ENCODE results near the gene PATJ. TPM values are rescaled to one million over a fixed set of nuclear protein-coding genes. Genes with fewer than 3 reads are reported as not detected.
A peak's percentile ranks its signal among the peaks of the same experiment; 100 is the strongest.

Gene PATJ
- total and polyA plus RNA-seq, 3 donors from 2014 or later = 12.9 to 44.5 (median 21.6) TPM

DNA sequence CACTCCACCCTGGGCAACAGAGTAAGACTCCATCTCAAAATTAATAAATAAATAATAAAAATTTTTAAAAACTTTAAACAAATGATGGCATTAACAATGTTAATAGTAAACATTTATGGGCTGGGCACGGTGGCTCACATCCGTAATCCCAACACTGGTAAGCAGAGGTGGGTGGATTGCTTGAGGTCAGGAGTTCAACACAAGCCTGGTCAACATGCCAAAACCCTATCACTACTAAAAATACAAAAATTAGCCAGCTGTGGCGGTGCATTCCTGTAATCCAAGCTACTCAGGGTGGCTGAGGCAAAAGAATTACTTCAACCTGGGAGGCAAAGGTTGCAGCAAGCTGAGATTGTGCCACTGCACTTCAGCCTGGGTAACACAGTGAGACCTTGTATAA lies 443.4 kb downstream of the PATJ start:
- H3K4me1 ChIP-seq = no peaks in the 10 kb centered on the region
- H3K9me3 ChIP-seq = no peaks in the 10 kb centered on the region
- no peaks in the 10 kb centered on the region for H3K27me3 ChIP-seq
- WGBS, 2 donors = 85 to 91% methylated on average over 3 of the region's 3 CpGs
- H3K36me3 ChIP-seq (ENCODE audit: low read depth, missing control alignments) = no peaks in the 10 kb centered on the region
- H3K4me3 ChIP-seq = no peak overlapping the region
- TF ChIP-seq, protein P1, sequence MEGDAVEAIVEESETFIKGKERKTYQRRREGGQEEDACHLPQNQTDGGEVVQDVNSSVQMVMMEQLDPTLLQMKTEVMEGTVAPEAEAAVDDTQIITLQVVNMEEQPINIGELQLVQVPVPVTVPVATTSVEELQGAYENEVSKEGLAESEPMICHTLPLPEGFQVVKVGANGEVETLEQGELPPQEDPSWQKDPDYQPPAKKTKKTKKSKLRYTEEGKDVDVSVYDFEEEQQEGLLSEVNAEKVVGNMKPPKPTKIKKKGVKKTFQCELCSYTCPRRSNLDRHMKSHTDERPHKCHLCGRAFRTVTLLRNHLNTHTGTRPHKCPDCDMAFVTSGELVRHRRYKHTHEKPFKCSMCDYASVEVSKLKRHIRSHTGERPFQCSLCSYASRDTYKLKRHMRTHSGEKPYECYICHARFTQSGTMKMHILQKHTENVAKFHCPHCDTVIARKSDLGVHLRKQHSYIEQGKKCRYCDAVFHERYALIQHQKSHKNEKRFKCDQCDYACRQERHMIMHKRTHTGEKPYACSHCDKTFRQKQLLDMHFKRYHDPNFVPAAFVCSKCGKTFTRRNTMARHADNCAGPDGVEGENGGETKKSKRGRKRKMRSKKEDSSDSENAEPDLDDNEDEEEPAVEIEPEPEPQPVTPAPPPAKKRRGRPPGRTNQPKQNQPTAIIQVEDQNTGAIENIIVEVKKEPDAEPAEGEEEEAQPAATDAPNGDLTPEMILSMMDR (IDR thresholded peaks at IDR 0.05) = no peak
- TF ChIP-seq POLR2A (IDR thresholded peaks at IDR 0.05) = no peak
- H3K27ac ChIP-seq = no peak overlapping the region
- DNase-seq = no peak
- intact Hi-C loops (cut with DNase I; ENCODE audit: low total_unique reads) = no loop called here

GRCh38 chr1:62187548-62187947 lies 445.3 kb downstream of the PATJ start:
- intact Hi-C loops (cut with DNase I; ENCODE audit: low total_unique reads) = no loop called here
- no peaks in the 10 kb centered on the region for H3K4me1 ChIP-seq
- DNase-seq = no peak
- H3K27ac ChIP-seq = no peak overlapping the region
- no peak overlapping the region for H3K4me3 ChIP-seq
- WGBS, 2 donors = 95 to 96% methylated on average over 5 of the region's 5 CpGs
- H3K9me3 ChIP-seq = no peaks in the 10 kb centered on the region
- no peak for TF ChIP-seq POLR2A (IDR thresholded peaks at IDR 0.05)
- TF ChIP-seq, protein P1 (IDR thresholded peaks at IDR 0.05) = no peak
- H3K36me3 ChIP-seq (ENCODE audit: low read depth, missing control alignments) = no peaks in the 10 kb centered on the region
- no peaks in the 10 kb centered on the region for H3K27me3 ChIP-seq

DNA sequence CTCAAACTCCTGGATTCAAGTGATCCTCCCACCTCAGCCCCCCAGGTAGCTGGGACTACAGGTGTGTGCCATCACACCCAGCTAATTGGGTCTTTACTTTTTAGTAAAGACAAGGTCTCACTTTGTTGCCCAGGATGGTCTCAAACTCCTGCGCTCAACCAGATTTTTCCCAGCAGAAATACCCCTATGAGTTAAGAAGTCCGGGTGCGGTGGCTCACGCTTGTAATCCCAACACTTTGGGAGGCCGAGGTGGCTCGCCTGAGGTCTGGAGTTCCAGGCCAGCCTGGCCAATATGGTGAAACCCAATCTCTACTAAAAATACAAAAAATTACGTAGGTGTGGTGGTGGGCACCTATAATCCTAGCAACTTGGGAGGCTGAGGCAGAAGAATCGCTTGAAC lies 445.8 kb downstream of the PATJ start:
- Histone ChIP-seq H3K27me3 (no peaks in the 10 kb centered on the region), H3K27ac (no peak overlapping the region), H3K4me3 (no peak overlapping the region), H3K9me3 (no peaks in the 10 kb centered on the region), H3K4me1 (no peaks in the 10 kb centered on the region), H3K36me3 (ENCODE audit: low read depth, missing control alignments) (no peaks in the 10 kb centered on the region)
- intact Hi-C loops (cut with DNase I; ENCODE audit: low total_unique reads) = no loop called here
- DNase-seq = no peak
- TF ChIP-seq POLR2A (IDR thresholded peaks at IDR 0.05) = no peak
- 65 to 84% methylated on average over 8 of the region's 8 CpGs for WGBS, 2 donors

DNA sequence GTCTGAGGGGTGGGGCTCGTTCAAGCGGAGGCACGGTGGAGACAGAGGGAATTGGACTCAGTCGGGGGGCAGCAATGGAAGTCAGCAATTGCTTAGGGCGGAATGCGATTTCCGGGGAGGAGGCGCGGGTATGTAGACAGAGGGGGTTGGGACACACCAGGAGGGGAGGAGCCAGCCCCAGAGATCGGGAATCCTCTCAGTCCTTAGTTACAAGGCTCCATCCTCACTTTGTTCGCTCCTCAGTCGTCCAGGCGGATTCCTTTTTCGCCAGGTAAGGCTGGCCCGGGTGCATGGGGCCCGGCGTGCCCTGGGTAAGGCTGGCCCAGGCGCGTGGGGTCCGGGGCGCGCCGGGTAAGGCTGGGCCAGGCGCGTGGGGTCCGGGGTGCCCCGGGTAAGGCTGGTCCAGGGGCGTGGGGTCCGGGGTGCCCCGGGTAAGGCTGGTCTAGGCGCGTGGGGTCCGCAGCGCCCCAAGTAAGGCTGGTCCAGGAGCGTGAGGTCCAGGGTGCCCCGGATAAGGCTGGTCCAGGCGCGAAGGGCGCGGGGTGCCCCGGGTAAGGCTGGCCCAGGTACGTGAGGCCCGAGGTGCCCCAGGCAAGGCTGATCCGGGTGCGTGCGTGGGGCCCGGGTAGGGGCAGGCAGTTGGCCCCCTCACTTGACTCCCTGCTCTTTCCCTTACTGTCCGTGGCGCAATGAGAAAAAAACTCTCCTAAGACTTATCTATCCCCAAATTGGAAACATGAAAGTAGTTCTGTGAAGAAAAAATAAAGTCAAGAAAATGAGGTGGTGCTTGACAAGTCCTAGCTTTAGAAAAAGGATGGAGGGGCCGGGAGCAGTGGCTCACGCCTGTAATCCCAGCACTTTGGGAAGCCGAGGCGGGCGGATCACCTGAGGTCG lies 452.6 kb downstream of the PATJ start, which contains the start of gene L1TD1:
L1TD1 (plus strand) TSS at position 199 of the 894 bp plus-strand sequence. CDS start 11,780 bp downstream, outside the sequence.
- 5 to 8% methylated on average over 36 to 54 of the region's 55 CpGs for WGBS, 2 donors
- Histone ChIP-seq H3K9me3 (no peaks in the 10 kb centered on the region), H3K36me3 (ENCODE audit: low read depth, missing control alignments) (no peaks in the 10 kb centered on the region), H3K27ac (peak within 1 kb of the TSS; percentile 24 to 61), H3K4me1 (peaks cover 9% of the 10 kb centered on the region), H3K4me3 (peak within 1 kb of the TSS; percentile 54 to 60), H3K27me3 (no peaks in the 10 kb centered on the region)
- intact Hi-C loops (cut with DNase I; ENCODE audit: low total_unique reads) = no loop called here
- DNase-seq = peak; percentile 51
- TF ChIP-seq POLR2A (IDR thresholded peaks at IDR 0.05) = no peak
- TF ChIP-seq, protein P1 (IDR thresholded peaks at IDR 0.05) = no peak

DNA sequence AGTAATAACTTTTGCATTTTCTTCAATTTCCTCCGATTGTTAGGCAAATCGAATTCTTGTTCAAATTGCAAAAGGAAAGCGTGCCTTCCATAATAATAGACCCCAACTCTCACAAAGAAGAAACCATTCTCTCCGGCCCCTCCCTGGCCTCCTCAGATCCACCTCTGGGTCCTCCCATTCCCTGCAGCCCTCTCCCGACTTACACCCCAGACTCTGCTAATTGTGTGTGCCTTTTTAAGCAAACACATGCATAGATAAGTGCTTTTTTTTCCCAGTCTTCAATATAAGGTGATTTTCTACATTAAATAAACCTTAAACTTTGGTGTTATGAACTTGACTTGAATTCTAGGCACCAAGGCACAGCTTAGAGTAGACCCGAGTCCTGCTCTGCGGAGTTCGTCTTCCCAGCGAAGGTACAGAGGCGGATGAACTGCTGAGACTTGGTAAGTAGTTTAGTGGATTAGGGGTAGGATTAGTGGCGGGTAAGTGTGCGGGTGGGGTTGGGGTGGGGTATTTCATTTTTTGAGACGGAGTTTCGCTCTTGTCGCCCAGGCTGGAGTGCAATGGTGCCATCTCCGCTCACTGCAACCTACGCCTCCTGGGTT lies 453.9 kb downstream of the PATJ start:
- peaks cover 9% of the 10 kb centered on the region for H3K4me1 ChIP-seq
- WGBS, 2 donors = 69 to 70% methylated on average over 17 of the region's 17 CpGs
- intact Hi-C loops (cut with DNase I; ENCODE audit: low total_unique reads) = no loop called here
- no peak for DNase-seq
- H3K4me3 ChIP-seq = peak overlapping the region in 1 of 2 donors; percentile 0
- no peaks in the 10 kb centered on the region for H3K27me3 ChIP-seq
- H3K9me3 ChIP-seq = no peaks in the 10 kb centered on the region
- no peaks in the 10 kb centered on the region for H3K36me3 ChIP-seq (ENCODE audit: low read depth, missing control alignments)
- TF ChIP-seq POLR2A (IDR thresholded peaks at IDR 0.05) = no peak
- no peak overlapping the region for H3K27ac ChIP-seq

Data from testis (tissue), 3 donors.